H1 (cell line): ENCODE results near the gene CD300LG. TPM values are rescaled to one million over a fixed set of nuclear protein-coding genes. Genes with fewer than 3 reads are reported as not detected.

Experiments used
- CTCF ChIA-PET: fragments of 300-600 bp; sonication (Branson Sonifier 250); formaldehyde crosslinking; loops from one replicate; lab custom pipeline; 2021; ENCODE audit not compliant: partially characterized antibody; lab: Charles Lee
- POLR2A ChIA-PET: fragments of 300-600 bp; sonication (Branson Sonifier 250); formaldehyde crosslinking; loops from one replicate; lab custom pipeline; 2021; ENCODE audit warnings: inconsistent platforms; ENCODE audit not compliant: partially characterized antibody; lab: Charles Lee
- DNase-seq, 2 experiments: peaks; one replicate each; pipeline versions ENCODE4 v3.0.0 to v3.0.0-alpha.2; 2010 to 2022; ENCODE audit warnings: low spot score in 2 of 2, low read depth in 1 of 2, mixed read lengths in 1 of 2
- FAIRE-seq: peaks from 2 replicates; lab custom pipeline; 2011; peaks lifted over from hg19 to GRCh38; lab: Jason Lieb, UNC
- H2AFZ ChIP-seq: 2 replicates; pipeline ENCODE4 v1.8.1; 2012; ENCODE audit warnings: low read length, inconsistent platforms
- H2AK5ac ChIP-seq: 2 replicates; pipeline ENCODE4 v1.6.1; 2013; ENCODE audit warnings: low read depth, low read length
- H2BK120ac ChIP-seq: replicated peaks from 2 replicates; pipeline ENCODE3; 2013; ENCODE audit warnings: low read depth, low read length, inconsistent platforms
- H2BK12ac ChIP-seq: 2 replicates; pipeline ENCODE4 v1.6.1; 2013; ENCODE audit warnings: low read depth, low read length
- H2BK15ac ChIP-seq: 2 replicates; pipeline ENCODE4 v1.6.1; 2013; ENCODE audit warnings: low read length
- H2BK20ac ChIP-seq: 2 replicates; pipeline ENCODE4 v1.6.1; 2013; ENCODE audit warnings: low read length
- H2BK5ac ChIP-seq: 2 replicates; pipeline ENCODE4 v1.6.1; 2013; ENCODE audit warnings: low read depth, low read length
- H3K14ac ChIP-seq: 2 replicates; pipeline ENCODE4 v1.6.1; 2013; ENCODE audit warnings: inconsistent platforms; ENCODE audit not compliant: insufficient read length
- H3K18ac ChIP-seq: 2 replicates; pipeline ENCODE4 v1.6.1; 2013; ENCODE audit warnings: low read length; ENCODE audit errors: extremely low read depth
- H3K23ac ChIP-seq: 2 replicates; pipeline ENCODE4 v1.6.1; 2013; ENCODE audit warnings: inconsistent platforms; ENCODE audit not compliant: insufficient read length
- H3K23me2 ChIP-seq: 2 replicates; pipeline ENCODE4 v1.6.1; 2013; ENCODE audit warnings: low read depth, low read length
- H3K27ac ChIP-seq: 2 replicates; pipeline ENCODE4 v1.6.1; 2011; ENCODE audit warnings: low read depth, low read length, inconsistent platforms
- H3K27me3 ChIP-seq, 4 experiments: replicated peaks in 1 of 4; 1 replicate in 1 of 4; 2 replicates in 3 of 4; pipeline versions ENCODE4 v1.6.1 to v1.8.1; 2011 to 2013; ENCODE audit warnings: low read length in 3 of 4, mild to moderate bottlenecking in 3 of 4, inconsistent platforms in 2 of 4, mixed read lengths in 2 of 4, moderate library complexity in 1 of 4; ENCODE audit not compliant: control insufficient read depth in 3 of 4, insufficient read depth in 3 of 4; ENCODE audit errors: extremely low read depth in 1 of 4
- H3K36me3 ChIP-seq, 4 experiments: 2 replicates each; pipeline versions ENCODE4 v1.6.1 to v1.8.1; 2011 to 2013; ENCODE audit warnings: mild to moderate bottlenecking in 4 of 4, low read length in 3 of 4, moderate library complexity in 2 of 4, control low read depth in 1 of 4, inconsistent platforms in 1 of 4; ENCODE audit not compliant: insufficient read depth in 4 of 4, control insufficient read depth in 2 of 4
- H3K4ac ChIP-seq: replicated peaks from 2 replicates; pipeline ENCODE3; 2013; ENCODE audit warnings: low read length, low read depth, mixed read lengths, inconsistent platforms; ENCODE audit not compliant: insufficient read length
- H3K4me1 ChIP-seq, 4 experiments: replicated peaks in 1 of 4; 1 replicate in 1 of 4; 2 replicates in 3 of 4; pipeline versions ENCODE4 v1.6.1 to v1.8.1; 2011 to 2013; ENCODE audit warnings: low read length in 3 of 4, inconsistent platforms in 2 of 4, mixed read lengths in 1 of 4; ENCODE audit not compliant: insufficient read depth in 4 of 4, control insufficient read depth in 3 of 4
- H3K4me2 ChIP-seq, 2 experiments: 2 replicates each; pipeline versions ENCODE4 v1.6.1 to v1.8.1; 2011 to 2013; ENCODE audit warnings: low read depth in 2 of 2, low read length in 2 of 2, control low read depth in 1 of 2, inconsistent platforms in 1 of 2, mild to moderate bottlenecking in 1 of 2; ENCODE audit not compliant: insufficient read depth in 1 of 2
- H3K4me3 ChIP-seq, 4 experiments: fragments of 200-600, 300-600 bp in 1 of 4; sonication (generic), shearing (Covaris generic), sonication (Bioruptor Twin) in 1 of 4; 2 replicates each; pipeline versions ENCODE4 v1.5.1 to v1.8.1; 2011 to 2016; ENCODE audit warnings: low read length in 4 of 4, low read depth in 3 of 4, control low read depth in 2 of 4, inconsistent platforms in 2 of 4, mild to moderate bottlenecking in 2 of 4, mixed read lengths in 1 of 4, moderate library complexity in 1 of 4; ENCODE audit not compliant: insufficient read depth in 2 of 4; ENCODE audit errors: extremely low read depth in 1 of 4
- H3K56ac ChIP-seq: replicated peaks from 2 replicates; pipeline ENCODE3; 2013; ENCODE audit warnings: low read depth, mild to moderate bottlenecking, mixed read lengths, low read length, inconsistent platforms; ENCODE audit not compliant: insufficient read length
- H3K79me1 ChIP-seq: 2 replicates; pipeline ENCODE4 v1.6.1; 2013; ENCODE audit warnings: low read depth, low read length, control low read depth
- H3K79me2 ChIP-seq, 2 experiments: 2 replicates each; pipeline versions ENCODE4 v1.6.1 to v1.8.1; 2012 to 2013; ENCODE audit warnings: low read length in 2 of 2, mild to moderate bottlenecking in 2 of 2, inconsistent platforms in 1 of 2; ENCODE audit not compliant: insufficient read depth in 2 of 2, control insufficient read depth in 1 of 2
- H3K9ac ChIP-seq, 4 experiments: replicated peaks in 1 of 4; 1 replicate in 1 of 4; 2 replicates in 3 of 4; pipeline versions ENCODE4 v1.6.1 to v1.8.1; 2011 to 2013; ENCODE audit warnings: low read depth in 3 of 4, low read length in 3 of 4, control low read depth in 2 of 4, mild to moderate bottlenecking in 2 of 4, moderate library complexity in 2 of 4, inconsistent platforms in 1 of 4; ENCODE audit errors: extremely low read depth in 1 of 4
- H3K9me3 ChIP-seq, 2 experiments: 2 replicates each; pipeline versions ENCODE4 v1.6.1 to v1.8.1; 2012 to 2013; ENCODE audit warnings: mild to moderate bottlenecking in 2 of 2, moderate library complexity in 2 of 2, control low read depth in 1 of 2, inconsistent platforms in 1 of 2, low read depth in 1 of 2, low read length in 1 of 2, mixed read lengths in 1 of 2; ENCODE audit not compliant: insufficient read depth in 2 of 2
- H4K20me1 ChIP-seq, 2 experiments: replicated peaks in 1 of 2; 2 replicates each; pipeline versions ENCODE3 to v1.8.1; 2011 to 2013; ENCODE audit warnings: inconsistent platforms in 2 of 2, low read length in 2 of 2, mild to moderate bottlenecking in 1 of 2; ENCODE audit not compliant: insufficient read depth in 2 of 2, control insufficient read depth in 1 of 2
- H4K5ac ChIP-seq: 2 replicates; pipeline ENCODE4 v1.6.1; 2013; ENCODE audit warnings: low read length, low read depth, mixed read lengths, inconsistent platforms; ENCODE audit not compliant: insufficient read length
- H4K8ac ChIP-seq: 2 replicates; pipeline ENCODE4 v1.8.0; 2013; ENCODE audit warnings: mild to moderate bottlenecking, moderate library complexity, low read length, inconsistent platforms; ENCODE audit not compliant: insufficient read depth; ENCODE audit errors: extremely low read depth
- H4K91ac ChIP-seq: replicated peaks from 2 replicates; pipeline ENCODE3; 2013; ENCODE audit warnings: low read length, mixed read lengths, inconsistent platforms; ENCODE audit not compliant: insufficient read length
- JUND ChIP-seq: IDR thresholded peaks from 2 replicates; pipeline ENCODE4 v1.6.1; 2011; ENCODE audit warnings: mild to moderate bottlenecking, improper control_type of control experiment, low read length
- POLR2AphosphoS5 ChIP-seq: IDR thresholded peaks from 2 replicates; pipeline ENCODE4 v1.6.1; 2011; ENCODE audit warnings: low read depth, low read length
- SIRT6 ChIP-seq: IDR thresholded peaks from one replicate; pipeline ENCODE4 v1.7.1; 2012; ENCODE audit warnings: low read length, inconsistent platforms
- SP1 ChIP-seq: IDR thresholded peaks from 2 replicates; pipeline ENCODE4 v1.6.1; 2011; ENCODE audit warnings: low read depth, low read length
- WGBS, 2 experiments: shearing (Covaris generic) in 1 of 2; methylation state at CpG; one replicate each; pipeline versions ENCODE4 v1.1.6 to v1.1.7; 2013 to 2015; ENCODE audit warnings: low lambda C conversion rate in 2 of 2, mixed read lengths in 2 of 2, inconsistent platforms in 1 of 2, low coverage in 1 of 2, missing lambda C conversion rate in 1 of 2; ENCODE audit not compliant: insufficient replicate concordance in 2 of 2, insufficient coverage in 1 of 2, insufficient read length in 1 of 2; ENCODE audit errors: extremely low coverage in 1 of 2, missing lambda C conversion rate in 1 of 2; 5-methylcytosine and 5-hydroxymethylcytosine counted together
- polyA plus RNA-seq, 7 experiments: library from polyadenylated mRNA; depleted of rRNA in 3 of 7; stranded (reverse) in 5 of 7; unstranded in 2 of 7; fragments of >200 nt in 5 of 7; fragments of 200-250 nt in 2 of 7; gene quantifications; 1 replicate in 5 of 7; 2 replicates in 1 of 7; 4 replicates in 1 of 7; pipeline versions ENCODE4 v1.2.1 to v1.2.3, GENCODE V29; 2011 to 2013; ENCODE audit warnings: missing spikeins in 2 of 7, mixed read lengths in 2 of 7
- total RNA-seq: library from RNA; stranded (reverse); fragmentation: NEBNext Ultra II Directional; extraction: Animal tissue kit (Norgen Biotek cat#: 25700); gene quantifications from 2 replicates; pipeline ENCODE4 v1.2.1, GENCODE V29; 2021

The CD300LG gene
- total and polyA plus RNA-seq, 2 of the 8 experiments (the other 6 are each of a cell fraction or from before 2014, with no cell fraction given): 0.06 TPM; not detected in 1

GRCh38 chr17:43841282-43841681 is 5.7 kb upstream of the CD300LG start:
- Histone ChIP-seq H4K20me1 (no peaks in the 10 kb centered on the region), H3K4me3 (no peak overlapping the region)
- TF ChIP-seq SP1 (no peak), SIRT6 (no peak), JUND (no peak), POLR2AphosphoS5 (no peak)

More at GRCh38 chr17:43841282-43841681, 5.7 kb upstream of the CD300LG start:
- FAIRE-seq: no peak
- no peak overlapping the region for H3K4me2 ChIP-seq
- no peak overlapping the region for H2BK5ac ChIP-seq
- no peak overlapping the region for H2BK12ac ChIP-seq
- H2AK5ac ChIP-seq: no peak overlapping the region
- no peak overlapping the region for H4K91ac ChIP-seq
- H3K36me3 ChIP-seq: no peaks in the 10 kb centered on the region
- H3K27ac ChIP-seq: no peak overlapping the region
- H3K18ac ChIP-seq: no peak overlapping the region
- no peak overlapping the region for H4K5ac ChIP-seq
- no peak overlapping the region for H2BK15ac ChIP-seq
- 78% methylated on average over 4 of the region's 4 CpGs; no CpG with 5 or more reads in 1 of the 2 experiments for WGBS, 2 experiments
- no peak overlapping the region for H3K23ac ChIP-seq
- no peaks in the 10 kb centered on the region; a peak in 1 of 7 replicates for H3K4me1 ChIP-seq
- no peak overlapping the region for H3K14ac ChIP-seq
- peaks cover 0 to 1% (median 0%) of the 10 kb centered on the region in 4 experiments; a peak in 1 of 7 replicates for H3K27me3 ChIP-seq
- no peak overlapping the region for H3K4ac ChIP-seq
- no peak overlapping the region for H3K56ac ChIP-seq
- no peaks in the 10 kb centered on the region for H3K79me2 ChIP-seq
- H2BK120ac ChIP-seq: no peak overlapping the region
- no peak for DNase-seq
- no peak overlapping the region for H2BK20ac ChIP-seq
- no peak overlapping the region for H3K9ac ChIP-seq
- CTCF ChIA-PET: interaction anchor here (0.7 to 3.7 kb wide), 20 partner anchors 9 to 148 kb away, joined by 3 to 33 read pairs (median 4); no protein-coding TSS in a partner anchor
- no peaks in the 10 kb centered on the region for H3K23me2 ChIP-seq
- no peak overlapping the region for H2AFZ ChIP-seq
- POLR2A ChIA-PET: interaction anchor here (1.4 to 2.7 kb wide), 2 partner anchors 31 to 50 kb away, joined by 3 to 8 read pairs; no protein-coding TSS in a partner anchor
- H4K8ac ChIP-seq: no peak overlapping the region
- H3K79me1 ChIP-seq: no peaks in the 10 kb centered on the region
- no peaks in the 10 kb centered on the region for H3K9me3 ChIP-seq
